ENCODE results near the gene OR6N2. TPM values are rescaled to one million over a fixed set of nuclear protein-coding genes. Genes with fewer than 3 reads are reported as not detected.

Gene OR6N2
- total and polyA plus RNA-seq, 4 experiments from 2014 or later = not detected

Other genes with a start within 250 kb of the OR6N2 start
- gene OR6Y1, start 226.8 kb downstream of the OR6N2 start, total RNA-seq = not detected
- not detected for gene OR6Y1, start 226.8 kb downstream of the OR6N2 start, polyA plus RNA-seq
- gene OR6P1, start 210.6 kb downstream of the OR6N2 start, total RNA-seq = not detected
- gene OR6P1, start 210.6 kb downstream of the OR6N2 start, polyA plus RNA-seq = not detected
- gene OR10X1, start 201.3 kb downstream of the OR6N2 start, total RNA-seq = not detected
- gene OR10X1, start 201.3 kb downstream of the OR6N2 start, polyA plus RNA-seq = not detected
- not detected for gene OR10Z1, start 175.9 kb downstream of the OR6N2 start, total RNA-seq
- not detected for gene OR10Z1, start 175.9 kb downstream of the OR6N2 start, polyA plus RNA-seq
- gene SPTA1, start 94.5 kb downstream of the OR6N2 start, total RNA-seq = not detected
- gene SPTA1, start 94.5 kb downstream of the OR6N2 start, polyA plus RNA-seq = not detected
- not detected for gene OR6K2, start 80.6 kb downstream of the OR6N2 start, total RNA-seq
- gene OR6K2, start 80.6 kb downstream of the OR6N2 start, polyA plus RNA-seq = not detected
- not detected for gene OR6K3, start 60.5 kb downstream of the OR6N2 start, total RNA-seq
- not detected for gene OR6K3, start 60.5 kb downstream of the OR6N2 start, polyA plus RNA-seq
- gene OR6K6, start 26.5 kb downstream of the OR6N2 start, total RNA-seq = not detected
- gene OR6K6, start 26.5 kb downstream of the OR6N2 start, polyA plus RNA-seq = not detected
- gene OR6N1, start 9.0 kb downstream of the OR6N2 start, total RNA-seq = not detected
- not detected for gene OR6N1, start 9.0 kb downstream of the OR6N2 start, polyA plus RNA-seq
- under 1 TPM; 0.50 to 0.55 TPM for gene MNDA, start 50.1 kb upstream of the OR6N2 start, total RNA-seq
- under 1 TPM; 0.29 to 0.57 TPM for gene MNDA, start 50.1 kb upstream of the OR6N2 start, polyA plus RNA-seq
- gene PYHIN1, start 150.3 kb upstream of the OR6N2 start, total RNA-seq = 10 to 100 TPM; 83.6 to 93.8 TPM
- 10 to 100 TPM; 41.9 to 58.0 TPM for gene PYHIN1, start 150.3 kb upstream of the OR6N2 start, polyA plus RNA-seq
- gene IFI16, start 228.7 kb upstream of the OR6N2 start, total RNA-seq = 100 to 1,000 TPM; 160 to 162 TPM
- 100 to 1,000 TPM in 1 of 2 donors, 10 to 100 TPM in 1; 53.2 to 131 TPM for gene IFI16, start 228.7 kb upstream of the OR6N2 start, polyA plus RNA-seq

Measured in CD4-positive, alpha-beta memory T cell (primary cell).